ENCODE measurements around the gene FCHO1. TPM values are rescaled to one million over a fixed set of nuclear protein-coding genes. Genes with fewer than 3 reads are reported as not detected.

The FCHO1 gene
- total RNA-seq, 1 donor from 2014 or later, result not detected

- TF ChIP-seq CTCF (IDR thresholded peaks at IDR 0.05), result no peak
- no peak for DNase-seq (ENCODE audit: low spot score in 2 of 2)
- H3K4me3 ChIP-seq, result no peak overlapping the region
- intact Hi-C loops (cut with DNase I), result no loop called here
- H3K36me3 ChIP-seq, result no peaks in the 10 kb centered on the region
- no peak overlapping the region for H3K27ac ChIP-seq
- H3K9me3 ChIP-seq, result no peaks in the 10 kb centered on the region
- no peaks in the 10 kb centered on the region for H3K27me3 ChIP-seq
- H3K4me1 ChIP-seq, result no peaks in the 10 kb centered on the region
Measured at GRCh38 chr19:17811103-17811502, 59.8 kb downstream of the FCHO1 start.

DNA sequence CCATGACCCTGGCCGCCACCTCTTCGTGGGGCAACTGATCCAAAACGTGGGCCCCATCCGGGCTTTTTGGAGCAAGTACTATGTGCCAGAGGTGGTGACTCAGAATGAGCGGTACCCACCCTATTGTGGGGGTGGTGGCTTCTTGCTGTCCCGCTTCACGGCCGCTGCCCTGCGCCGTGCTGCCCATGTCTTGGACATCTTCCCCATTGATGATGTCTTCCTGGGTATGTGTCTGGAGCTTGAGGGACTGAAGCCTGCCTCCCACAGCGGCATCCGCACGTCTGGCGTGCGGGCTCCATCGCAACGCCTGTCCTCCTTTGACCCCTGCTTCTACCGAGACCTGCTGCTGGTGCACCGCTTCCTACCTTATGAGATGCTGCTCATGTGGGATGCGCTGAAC is 60.4 kb downstream of the FCHO1 start:
- intact Hi-C loops (cut with DNase I), result no loop called here
- Histone ChIP-seq H3K4me3 (no peak overlapping the region), H3K27ac (no peak overlapping the region), H3K9me3 (no peaks in the 10 kb centered on the region), H3K36me3 (no peaks in the 10 kb centered on the region), H3K27me3 (no peaks in the 10 kb centered on the region), H3K4me1 (no peaks in the 10 kb centered on the region)
- TF ChIP-seq CTCF (IDR thresholded peaks at IDR 0.05), result no peak
- DNase-seq (ENCODE audit: low spot score in 2 of 2), result no peak

GRCh38 chr19:17812099-17812498 is 60.8 kb downstream of the FCHO1 start:
- no peaks in the 10 kb centered on the region for H3K4me1 ChIP-seq
- intact Hi-C loops (cut with DNase I), result no loop called here
- no peak for DNase-seq (ENCODE audit: low spot score in 2 of 2)

DNA sequence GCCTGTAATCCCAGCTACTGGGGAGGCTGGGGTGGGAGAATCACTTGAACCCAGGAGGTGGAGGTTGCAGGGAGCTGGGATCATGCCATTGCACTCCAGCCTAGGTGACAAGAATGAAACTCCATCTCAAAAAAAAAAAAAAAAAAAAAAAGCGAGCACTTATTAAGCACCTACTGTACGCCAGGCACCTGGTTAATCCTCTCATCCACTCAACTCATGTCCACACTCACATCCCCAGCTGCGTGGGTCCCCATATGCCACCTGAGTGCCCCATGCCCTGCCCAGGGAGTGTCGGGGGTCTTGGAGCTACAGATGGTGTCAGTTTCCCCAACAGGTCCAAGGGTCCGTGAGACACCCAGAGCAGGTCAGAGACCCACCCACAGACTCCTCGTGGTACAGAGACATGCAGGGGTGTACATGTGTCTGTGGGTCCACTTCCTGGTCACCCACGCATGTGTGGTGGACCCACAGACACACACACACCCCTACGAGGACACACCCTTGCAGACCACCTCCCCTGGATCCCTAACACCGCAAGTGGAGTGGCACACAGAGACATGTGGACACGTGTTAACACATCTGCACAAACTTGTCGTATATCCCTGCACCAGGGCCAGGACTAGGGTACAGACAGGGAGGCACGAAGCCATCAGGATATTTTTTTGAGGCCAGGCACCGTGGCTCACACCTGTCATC is 66.5 kb downstream of the FCHO1 start:
- Histone ChIP-seq H3K27me3 (no peaks in the 10 kb centered on the region), H3K4me1 (no peaks in the 10 kb centered on the region), H3K27ac (no peak overlapping the region), H3K4me3 (no peak overlapping the region), H3K36me3 (no peaks in the 10 kb centered on the region), H3K9me3 (no peaks in the 10 kb centered on the region)
- no peak for TF ChIP-seq CTCF (IDR thresholded peaks at IDR 0.05)
- intact Hi-C loops (cut with DNase I), result no loop called here
- no peak for DNase-seq (ENCODE audit: low spot score in 2 of 2)

More at GRCh38 chr19:17812099-17812498, 60.8 kb downstream of the FCHO1 start:
- TF ChIP-seq CTCF (IDR thresholded peaks at IDR 0.05), result no peak
- H3K4me3 ChIP-seq, result no peak overlapping the region
- no peaks in the 10 kb centered on the region for H3K36me3 ChIP-seq
- H3K9me3 ChIP-seq, result no peaks in the 10 kb centered on the region
- H3K27me3 ChIP-seq, result no peaks in the 10 kb centered on the region
- H3K27ac ChIP-seq, result no peak overlapping the region

DNA sequence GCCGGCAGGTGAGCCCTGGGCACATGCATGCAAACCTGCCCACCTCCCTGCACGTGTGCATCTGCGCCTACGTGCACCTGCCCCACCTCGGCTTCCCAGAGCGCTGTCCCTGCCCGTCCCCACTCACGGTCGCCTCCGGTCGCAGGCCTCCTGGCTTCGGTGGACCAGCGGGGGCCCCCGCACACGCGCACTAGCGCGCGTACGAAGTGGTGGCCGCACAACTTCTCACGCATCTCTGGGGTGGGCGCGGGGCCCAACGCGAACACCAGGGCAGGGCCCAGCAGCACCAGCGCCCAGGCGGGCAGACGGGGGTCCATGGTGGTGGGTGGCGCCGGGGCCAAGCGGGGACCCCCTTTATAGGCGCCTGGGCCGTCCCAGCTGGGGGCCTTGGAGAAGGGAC is 69.9 kb downstream of the FCHO1 start, which contains the start of gene INSL3:
TSS of gene INSL3 (minus strand) at position 330 of the 400 bp plus-strand sequence. CDS start at position 317, 13 bp downstream.
- no peaks in the 10 kb centered on the region for H3K27me3 ChIP-seq
- no peaks in the 10 kb centered on the region for H3K9me3 ChIP-seq
- TF ChIP-seq CTCF (IDR thresholded peaks at IDR 0.05), result no peak
- no peak within 1 kb of the TSS for H3K27ac ChIP-seq
- no peaks in the 10 kb centered on the region for H3K4me1 ChIP-seq
- intact Hi-C loops (cut with DNase I), result no loop called here
- DNase-seq (ENCODE audit: low spot score in 2 of 2), result no peak
- H3K4me3 ChIP-seq, result no peak within 1 kb of the TSS
- no peaks in the 10 kb centered on the region for H3K36me3 ChIP-seq

Data from ascending aorta (tissue), 2 donors.